Activated CD8-positive, alpha-beta T cell treated with anti-CD3 and anti-CD28 coated beads for 36 hours (primary cell): ENCODE results near the gene ACAP3. TPM values are rescaled to one million over a fixed set of nuclear protein-coding genes. Genes with fewer than 3 reads are reported as not detected.
"Not testable (repeated sequence)": the region's sequence is repeated elsewhere in the genome, so short reads cannot be mapped to it uniquely, and the experiment has no call there.

ENCODE experiments used
- ATAC-seq: fragments of 200-7000 bp; cut with Tn5 transposase; one replicate; pipeline ENCODE4 v1.10.0; 2021; ENCODE audit warnings: mild to moderate bottlenecking, moderate library complexity
- CTCF ChIA-PET: fragments of 350-600 bp; sonication (Branson Sonifier 250); formaldehyde crosslinking; loops from one replicate; lab custom pipeline; 2021; ENCODE audit warnings: antibody characterized with exemption; lab: Charles Lee
- POLR2A ChIA-PET: fragments of 350-600 bp; sonication (Branson Sonifier 250); formaldehyde crosslinking; loops from one replicate; lab custom pipeline; 2021; ENCODE audit warnings: antibody characterized with exemption; lab: Charles Lee
- DNase-seq: peaks from one replicate; pipeline ENCODE4 v3.0.0-alpha.2; 2020
- H3K27ac Mint-ChIP-seq: one replicate; pipeline ENCODE4 v1.8.0; 2021; ENCODE audit warnings: mild to moderate bottlenecking, mixed read lengths
- H3K27me3 Mint-ChIP-seq: one replicate; pipeline ENCODE4 v1.8.0; 2021; ENCODE audit warnings: mixed read lengths
- H3K36me3 Mint-ChIP-seq: one replicate; pipeline ENCODE4 v1.8.0; 2021; ENCODE audit warnings: low read depth, mixed read lengths
- H3K4me1 Mint-ChIP-seq: one replicate; pipeline ENCODE4 v1.8.0; 2021; ENCODE audit warnings: low read depth, mixed read lengths
- H3K4me3 Mint-ChIP-seq: one replicate; pipeline ENCODE4 v1.8.0; 2021; ENCODE audit warnings: mild to moderate bottlenecking, moderate library complexity, mixed read lengths
- H3K9me3 Mint-ChIP-seq: one replicate; pipeline ENCODE4 v1.8.0; 2021; ENCODE audit warnings: mixed read lengths
- CTCF ChIP-seq: fragments of 200-600 bp; IDR thresholded peaks from one replicate; pipeline ENCODE4 v1.8.0; 2022; ENCODE audit warnings: antibody characterized with exemption, mild to moderate bottlenecking
- intact Hi-C: fragments of 100-400 bp; cut with micrococcal nuclease; formaldehyde crosslinking; loops from one replicate; pipeline ENCODE4 v1.10.0; 2022
- total RNA-seq, 2 experiments: library from RNA; stranded (reverse); gene quantifications; one replicate each; pipeline ENCODE4 v1.2.3, GENCODE V29; 2021

Gene ACAP3
- total RNA-seq, 2 experiments from 2014 or later, result 41.1 to 42.5 TPM

DNA sequence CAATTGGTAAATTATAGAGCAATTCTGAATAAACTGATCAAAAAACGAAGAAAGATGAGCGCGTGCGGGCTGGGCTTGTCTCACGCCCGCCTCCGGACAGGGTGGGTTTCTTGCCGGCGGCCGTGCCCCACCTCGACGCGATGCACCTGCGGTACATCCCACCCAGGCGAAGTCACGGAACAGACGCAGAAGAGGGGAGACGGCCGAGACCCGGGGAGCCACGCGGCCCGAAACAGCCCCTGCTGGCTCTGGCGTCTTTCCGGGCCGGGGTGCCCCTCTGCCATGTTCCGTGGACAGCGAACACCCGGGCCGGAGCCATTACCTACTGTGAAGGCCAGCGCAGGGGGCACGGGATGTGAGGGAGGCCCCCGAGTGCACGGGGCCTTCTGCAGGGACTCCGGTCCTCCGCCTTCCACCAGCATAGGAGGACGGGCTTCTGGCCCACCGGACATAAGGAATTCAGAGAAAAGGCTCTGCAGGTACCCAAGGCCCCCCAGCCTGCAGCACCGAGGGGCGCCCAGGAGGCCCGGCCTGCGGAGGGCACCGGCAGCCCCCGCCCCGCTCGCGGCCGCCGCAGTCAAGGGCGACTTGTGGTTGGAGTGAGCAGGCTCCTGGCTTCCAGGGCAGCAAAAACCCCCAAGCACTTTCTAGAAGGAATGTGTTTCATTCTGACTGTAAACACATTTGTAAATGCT, 53.6 kb downstream of the ACAP3 start:
- CTCF ChIA-PET, result no interaction called here
- Mint-ChIP-seq H3K4me1 (peaks cover 16% of the 10 kb centered on the region), H3K4me3 (no peak overlapping the region), H3K36me3 (peaks cover 33% of the 10 kb centered on the region), H3K9me3 (no peaks in the 10 kb centered on the region), H3K27ac (no peak overlapping the region), H3K27me3 (no peaks in the 10 kb centered on the region)
- DNase-seq (no peak), ATAC-seq (no peak)
- intact Hi-C loops, result no loop called here
- POLR2A ChIA-PET, result interaction anchor here (0.6 kb wide), 1 partner anchor 60 kb away, joined by 3 read pairs; no protein-coding TSS in a partner anchor
- no peak for TF ChIP-seq CTCF

DNA sequence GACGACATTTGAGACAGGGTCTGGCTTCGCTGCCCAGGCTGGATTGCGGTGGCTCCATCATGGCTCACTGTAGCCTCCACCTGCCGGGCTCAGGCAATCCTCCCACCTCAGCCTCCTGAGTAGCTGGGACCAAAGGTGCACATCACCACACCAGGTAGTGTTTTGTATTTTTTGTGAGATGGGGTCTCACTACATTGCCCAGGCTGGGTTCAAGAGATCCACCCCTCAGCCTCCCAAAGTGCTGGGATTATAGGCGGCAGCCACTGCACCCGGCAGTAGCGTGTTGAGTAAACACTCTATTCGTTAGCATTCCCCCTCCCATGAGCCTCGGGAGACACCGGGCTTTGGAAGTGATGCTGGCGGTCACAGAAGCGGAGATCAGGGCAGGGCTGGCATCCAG, 54.4 kb downstream of the ACAP3 start:
- intact Hi-C loops, result no loop called here
- Mint-ChIP-seq H3K4me1 (peaks cover 16% of the 10 kb centered on the region), H3K27ac (no peak overlapping the region), H3K27me3 (no peaks in the 10 kb centered on the region), H3K36me3 (peaks cover 30% of the 10 kb centered on the region), H3K4me3 (no peak overlapping the region), H3K9me3 (no peaks in the 10 kb centered on the region)
- no peak for TF ChIP-seq CTCF
- no peak for DNase-seq
- POLR2A ChIA-PET, result no interaction called here
- ATAC-seq, result no peak
- CTCF ChIA-PET, result no interaction called here

- TF ChIP-seq CTCF, result no peak
- CTCF ChIA-PET, result interaction anchor here (0.7 to 3.5 kb wide), 15 partner anchors 12 to 268 kb away, joined by 3 to 50 read pairs (median 4); no protein-coding TSS in a partner anchor
- no peaks in the 10 kb centered on the region for H3K9me3 Mint-ChIP-seq
- POLR2A ChIA-PET, result interaction anchor here (0.6 to 1.5 kb wide), 10 partner anchors 9 to 237 kb away, joined by 3 to 6 read pairs (median 4); partner anchors contain the start of genes B3GALT6, ISG15, SDF4 and UBE2J2
- H3K27ac Mint-ChIP-seq, result peak overlapping the region; percentile 94
- ATAC-seq, result peak; percentile 95
- H3K27me3 Mint-ChIP-seq, result no peaks in the 10 kb centered on the region
- intact Hi-C loops, result no loop called here
- H3K36me3 Mint-ChIP-seq, result peaks cover 21% of the 10 kb centered on the region
- DNase-seq, result peak; percentile 95
- H3K4me3 Mint-ChIP-seq, result peak overlapping the region; percentile 15
- peaks cover 16% of the 10 kb centered on the region for H3K4me1 Mint-ChIP-seq
These were observed 56.9 kb downstream of the ACAP3 start for GRCh38 chr1:1250786-1251284.

- H3K9me3 Mint-ChIP-seq, intact Hi-C loops, POLR2A ChIA-PET, H3K27ac Mint-ChIP-seq, H3K4me3 Mint-ChIP-seq, CTCF ChIA-PET, ATAC-seq, H3K27me3 Mint-ChIP-seq, DNase-seq: not testable (repeated sequence)
- Mint-ChIP-seq H3K36me3 (peaks cover 15% of the 10 kb centered on the region), H3K4me1 (peaks cover 16% of the 10 kb centered on the region)
These were observed 59.5 kb downstream of the ACAP3 start for GRCh38 chr1:1248009-1248913.

- Mint-ChIP-seq H3K9me3 (no peaks in the 10 kb centered on the region), H3K27me3 (no peaks in the 10 kb centered on the region), H3K4me3 (no peak overlapping the region), H3K27ac (no peak overlapping the region), H3K4me1 (peaks cover 16% of the 10 kb centered on the region), H3K36me3 (peaks cover 8% of the 10 kb centered on the region)
- ATAC-seq (no peak), DNase-seq (no peak)
- CTCF ChIA-PET, result interaction anchor here (1.4 kb wide), 1 partner anchor 16 kb away, joined by 3 read pairs; no protein-coding TSS in a partner anchor
- POLR2A ChIA-PET, result interaction anchor here (1.6 kb wide), 1 partner anchor 16 kb away, joined by 5 read pairs; the partner anchor contains the start of gene SDF4
- intact Hi-C loops, result no loop called here
- TF ChIP-seq CTCF, result no peak
These were observed 60.3 kb downstream of the ACAP3 start for GRCh38 chr1:1247341-1247913.
